OCI-LY7 (cell line): ENCODE data around the gene TPP1.
A peak's percentile ranks its signal among the peaks of the same experiment; 100 is the strongest.

Experiments used
- CTCF ChIP-seq: fragments of 200-600 bp; sonication (generic); conservative IDR thresholded peaks from 2 replicates; pipeline ENCODE4 v1.5.1; 2014; ENCODE audit warnings: mild to moderate bottlenecking, antibody characterized with exemption, low read length, moderate library complexity, mixed read lengths
- EZH2phosphoT487 ChIP-seq: fragments of 200-600 bp; sonication (generic); IDR thresholded peaks from 2 replicates; pipeline ENCODE4 v1.6.1; 2018; ENCODE audit warnings: low read depth, borderline replicate concordance, mild to moderate bottlenecking, mixed run types, antibody characterized with exemption, low read length, moderate library complexity, mixed read lengths

GRCh38 chr11:6612213-6613041 lies 6.8 kb downstream of the TPP1 start, which contains the start of gene TAF10:
- peak; percentile 83 for TF ChIP-seq CTCF
- TF ChIP-seq EZH2phosphoT487, result no peak
